ENCODE results near the gene UST. TPM values are rescaled to one million over a fixed set of nuclear protein-coding genes. Genes with fewer than 3 reads are reported as not detected.

Gene UST
- total RNA-seq, 4 donors from 2014 or later, result 16.7 to 19.5 (median 18.1) TPM

GRCh38 chr6:148720897-148721296, 25.9 kb upstream of the UST start:
- Histone ChIP-seq H3K36me3 (no peaks in the 10 kb centered on the region), H3K9me3 (peaks cover 4% of the 10 kb centered on the region), H3K27me3 (no peaks in the 10 kb centered on the region), H3K4me3 (no peak overlapping the region), H3K27ac (no peak overlapping the region), H3K4me1 (peaks cover 7% of the 10 kb centered on the region)
- 68% methylated on average over 2 of the region's 2 CpGs for WGBS
- no peak for TF ChIP-seq CTCF (IDR thresholded peaks at IDR 0.05)
- TF ChIP-seq POLR2A (IDR thresholded peaks at IDR 0.05), result no peak
- TF ChIP-seq EP300 (IDR thresholded peaks at IDR 0.05), result no peak
- no peak for TF ChIP-seq POLR2AphosphoS5 (IDR thresholded peaks at IDR 0.05)
- DNase-seq (ENCODE audit: low spot score in 2 of 2), result no peak

- H3K27ac ChIP-seq, result no peak overlapping the region
- TF ChIP-seq CTCF (IDR thresholded peaks at IDR 0.05) (no peak), POLR2AphosphoS5 (IDR thresholded peaks at IDR 0.05) (no peak), EP300 (IDR thresholded peaks at IDR 0.05) (no peak), POLR2A (IDR thresholded peaks at IDR 0.05) (no peak)
- 86% methylated on average over 1 of the region's 1 CpG for WGBS
- H3K9me3 ChIP-seq, result peaks cover 4% of the 10 kb centered on the region
- DNase-seq (ENCODE audit: low spot score in 2 of 2), result no peak
- no peak overlapping the region for H3K4me3 ChIP-seq
- no peaks in the 10 kb centered on the region for H3K27me3 ChIP-seq
- H3K36me3 ChIP-seq, result no peaks in the 10 kb centered on the region
- peaks cover 7% of the 10 kb centered on the region for H3K4me1 ChIP-seq
These were observed 23.3 kb upstream of the UST start for GRCh38 chr6:148723484-148723883.

- H3K4me1 ChIP-seq, result peaks cover 7% of the 10 kb centered on the region
- H3K27ac ChIP-seq, result no peak overlapping the region
- no peak for TF ChIP-seq POLR2AphosphoS5 (IDR thresholded peaks at IDR 0.05)
- TF ChIP-seq POLR2A (IDR thresholded peaks at IDR 0.05), result no peak
- no peak for TF ChIP-seq EP300 (IDR thresholded peaks at IDR 0.05)
- TF ChIP-seq CTCF (IDR thresholded peaks at IDR 0.05), result no peak
- H3K4me3 ChIP-seq, result no peak overlapping the region
- H3K36me3 ChIP-seq, result no peaks in the 10 kb centered on the region
- no peak for DNase-seq (ENCODE audit: low spot score in 2 of 2)
- H3K27me3 ChIP-seq, result no peaks in the 10 kb centered on the region
- H3K9me3 ChIP-seq, result peaks cover 4% of the 10 kb centered on the region
These were observed 22.4 kb upstream of the UST start for GRCh38 chr6:148724428-148724827.

- Histone ChIP-seq H3K4me1 (no peaks in the 10 kb centered on the region), H3K27me3 (no peaks in the 10 kb centered on the region), H3K4me3 (no peak overlapping the region), H3K36me3 (no peaks in the 10 kb centered on the region), H3K9me3 (peaks cover 4% of the 10 kb centered on the region), H3K27ac (no peak overlapping the region)
- DNase-seq (ENCODE audit: low spot score in 2 of 2), result no peak
- TF ChIP-seq POLR2A (IDR thresholded peaks at IDR 0.05), result no peak
- no peak for TF ChIP-seq CTCF (IDR thresholded peaks at IDR 0.05)
- no peak for TF ChIP-seq POLR2AphosphoS5 (IDR thresholded peaks at IDR 0.05)
- TF ChIP-seq EP300 (IDR thresholded peaks at IDR 0.05), result no peak
- 100% methylated on average over 1 of the region's 1 CpG for WGBS
These were observed 19.7 kb upstream of the UST start for GRCh38 chr6:148727104-148727503.

GRCh38 chr6:148735989-148736388, 10.8 kb upstream of the UST start:
- no peak for DNase-seq (ENCODE audit: low spot score in 2 of 2)
- Histone ChIP-seq H3K36me3 (no peaks in the 10 kb centered on the region), H3K4me1 (peaks cover 4% of the 10 kb centered on the region), H3K27me3 (no peaks in the 10 kb centered on the region), H3K9me3 (no peaks in the 10 kb centered on the region), H3K27ac (no peak overlapping the region), H3K4me3 (no peak overlapping the region)
- TF ChIP-seq CTCF (IDR thresholded peaks at IDR 0.05) (no peak), EP300 (IDR thresholded peaks at IDR 0.05) (no peak), POLR2AphosphoS5 (IDR thresholded peaks at IDR 0.05) (no peak), POLR2A (IDR thresholded peaks at IDR 0.05) (no peak)
- WGBS, result 86% methylated on average over 2 of the region's 2 CpGs
